Ovary (tissue), 3 donors: Measurements from ENCODE around the gene DENND1A.

Experiments used
- POLR2A ChIP-seq: fragments of 450-650 bp; IDR thresholded peaks from one replicate; pipeline ENCODE4 v1.6.1; 2017; ENCODE audit warnings: antibody characterized with exemption, mild to moderate bottlenecking, moderate library complexity
- TF ChIP-seq, protein P1 (sequence below), 3 donors: fragments of 450-650 bp in 2 of 3; fragments of 200-600 bp in 1 of 3; IDR thresholded peaks; one replicate each; pipeline versions ENCODE4 v1.5.1 to v1.8.0; 2016 to 2022; ENCODE audit warnings: antibody characterized with exemption in 3 of 3, mild to moderate bottlenecking in 1 of 3
- donor health status: DM: no; HTN: no; CAD: no.

DNA sequence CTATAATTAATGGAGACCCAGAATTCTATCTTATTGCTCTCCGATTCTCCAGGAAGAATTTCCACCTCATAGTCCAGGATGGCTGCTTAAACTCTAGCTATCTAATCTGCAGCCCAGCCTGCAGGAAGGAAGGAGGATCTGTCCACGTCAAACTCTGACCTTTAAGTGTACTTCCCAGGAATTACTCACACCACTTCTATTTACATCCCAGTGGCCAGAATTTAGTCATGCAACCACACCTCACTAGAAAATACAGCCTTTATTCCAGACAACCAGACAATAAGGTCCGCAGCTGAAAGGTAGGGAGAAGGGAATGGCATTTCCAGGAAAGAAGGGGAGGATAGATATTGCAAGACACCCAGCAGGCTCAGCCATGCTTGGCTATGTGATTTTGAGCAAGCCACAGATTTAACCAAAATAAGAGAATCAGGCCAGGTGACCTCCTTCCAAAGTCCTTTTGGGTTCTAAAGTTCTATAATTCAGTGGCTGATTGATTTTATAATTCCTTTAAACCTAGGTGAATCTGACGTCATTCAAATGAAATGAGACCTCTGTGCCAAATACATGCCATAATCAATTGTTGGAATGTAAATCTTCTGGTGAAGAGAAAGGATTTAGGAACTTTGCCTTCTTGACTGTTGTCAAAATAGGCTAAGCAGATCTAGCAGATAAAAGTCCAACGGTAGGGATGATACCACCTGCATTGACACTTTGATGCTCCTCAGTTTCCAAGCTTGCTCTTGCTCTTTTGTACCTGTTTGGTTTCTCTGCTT, 3.7 kb upstream of the DENND1A start:
- TF ChIP-seq, protein P1, sequence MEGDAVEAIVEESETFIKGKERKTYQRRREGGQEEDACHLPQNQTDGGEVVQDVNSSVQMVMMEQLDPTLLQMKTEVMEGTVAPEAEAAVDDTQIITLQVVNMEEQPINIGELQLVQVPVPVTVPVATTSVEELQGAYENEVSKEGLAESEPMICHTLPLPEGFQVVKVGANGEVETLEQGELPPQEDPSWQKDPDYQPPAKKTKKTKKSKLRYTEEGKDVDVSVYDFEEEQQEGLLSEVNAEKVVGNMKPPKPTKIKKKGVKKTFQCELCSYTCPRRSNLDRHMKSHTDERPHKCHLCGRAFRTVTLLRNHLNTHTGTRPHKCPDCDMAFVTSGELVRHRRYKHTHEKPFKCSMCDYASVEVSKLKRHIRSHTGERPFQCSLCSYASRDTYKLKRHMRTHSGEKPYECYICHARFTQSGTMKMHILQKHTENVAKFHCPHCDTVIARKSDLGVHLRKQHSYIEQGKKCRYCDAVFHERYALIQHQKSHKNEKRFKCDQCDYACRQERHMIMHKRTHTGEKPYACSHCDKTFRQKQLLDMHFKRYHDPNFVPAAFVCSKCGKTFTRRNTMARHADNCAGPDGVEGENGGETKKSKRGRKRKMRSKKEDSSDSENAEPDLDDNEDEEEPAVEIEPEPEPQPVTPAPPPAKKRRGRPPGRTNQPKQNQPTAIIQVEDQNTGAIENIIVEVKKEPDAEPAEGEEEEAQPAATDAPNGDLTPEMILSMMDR (IDR thresholded peaks at IDR 0.05): no peak
- no peak for TF ChIP-seq POLR2A
